NCI-H146 treated with DMSO at 0.1 percent for 48 hours (cell line): ENCODE results near the gene PLEKHA5.

Source experiments
- DNase-seq: peaks from one replicate; lab custom pipeline; 2025; ENCODE audit not compliant: unreplicated experiment; lab: John Stamatoyannopoulos, UW

PLEKHA5 gene

DNA sequence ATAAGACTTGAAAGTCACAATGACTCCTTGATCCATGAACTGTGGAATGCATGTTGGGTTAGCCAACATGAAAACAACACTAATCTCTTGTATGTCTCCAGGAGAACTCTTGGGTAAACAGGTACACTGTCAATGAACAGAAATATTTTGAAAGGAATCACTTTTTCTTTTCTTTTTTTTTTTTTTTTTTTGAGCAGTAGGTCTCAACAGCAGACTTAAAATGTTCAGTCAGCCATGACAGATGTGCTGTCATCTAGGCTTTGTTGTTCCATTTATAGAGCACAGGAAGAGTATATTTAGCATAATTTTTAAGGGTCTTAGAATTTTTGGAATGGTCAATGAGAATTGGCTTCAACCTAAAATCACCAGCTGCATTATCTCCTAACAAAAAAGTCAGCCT is 2.3 kb upstream of the PLEKHA5 start:
- no peak for DNase-seq

GRCh38 chr12:19128485-19128884 is 1.0 kb upstream of the PLEKHA5 start:
- no peak for DNase-seq

DNA sequence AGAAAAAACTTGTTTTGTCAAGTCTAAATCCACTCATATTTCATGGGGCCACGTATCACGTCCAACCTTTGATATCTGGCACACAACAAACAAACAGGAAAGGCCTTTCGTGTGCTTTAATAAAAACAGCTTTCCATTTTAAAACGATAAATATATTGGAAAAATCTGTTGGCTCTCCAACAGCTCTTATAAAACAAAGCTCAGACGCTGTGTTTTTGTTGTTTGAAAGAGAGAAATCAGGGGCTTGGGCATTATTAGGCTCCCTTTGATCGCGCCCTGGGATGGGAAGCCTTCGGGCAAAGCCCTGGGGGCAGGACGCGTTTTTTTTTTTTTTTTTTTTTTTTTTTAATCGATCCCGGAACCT is 429 bp upstream of the PLEKHA5 start:
- peak; percentile 81 for DNase-seq

GRCh38 chr12:19130224-19131024 is 891 bp downstream of the PLEKHA5 start:
- peak; percentile 55 for DNase-seq

- DNase-seq, result peak; percentile 55
Measured at GRCh38 chr12:19131025-19131444, 1.5 kb downstream of the PLEKHA5 start.

GRCh38 chr12:19138551-19138950 is 9.0 kb downstream of the PLEKHA5 start:
- DNase-seq, result no peak

GRCh38 chr12:19138956-19139355 is 9.4 kb downstream of the PLEKHA5 start:
- DNase-seq, result no peak

- peak; percentile 47 for DNase-seq
Measured at GRCh38 chr12:19139615-19140194, 10.2 kb downstream of the PLEKHA5 start.

DNA sequence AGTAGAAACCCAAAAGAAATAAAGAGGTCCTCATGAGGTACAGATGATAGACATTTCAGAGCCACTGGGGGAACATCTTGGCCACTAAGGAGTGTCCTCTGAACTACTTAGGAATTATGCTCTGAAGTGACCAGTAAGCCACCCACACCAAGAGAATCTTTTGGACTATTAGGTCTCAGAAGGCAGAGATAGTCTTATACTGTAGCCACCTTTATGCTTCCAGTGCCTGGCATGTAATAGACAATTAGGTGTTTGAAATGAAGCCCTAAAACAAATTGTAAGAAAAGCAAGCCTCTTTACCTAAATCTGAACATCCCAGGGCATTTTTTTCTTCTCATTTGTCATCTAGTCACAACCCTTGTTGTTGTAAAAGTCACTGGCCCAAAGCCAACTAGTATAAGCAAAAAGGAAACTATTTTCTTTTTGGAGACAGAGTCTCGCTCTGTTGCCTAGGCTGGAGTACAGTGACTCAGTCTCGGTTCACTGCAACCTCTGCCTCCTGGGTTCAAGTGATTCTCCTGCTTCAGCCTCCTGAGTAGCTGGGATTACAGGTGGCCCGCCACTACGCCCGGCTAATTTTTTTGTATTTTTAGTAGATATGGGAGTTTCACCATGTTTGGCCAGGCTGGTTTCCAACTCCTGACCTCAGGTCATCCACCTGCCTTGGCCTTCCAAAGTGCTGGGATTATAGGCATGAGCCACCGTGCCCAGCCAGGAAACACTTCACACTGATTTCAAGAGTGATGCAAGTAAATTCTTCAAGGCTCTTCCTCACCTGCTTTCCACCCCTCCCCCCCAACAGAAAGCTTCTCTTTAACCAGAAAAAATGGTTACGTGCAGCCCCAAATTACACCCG is 11.1 kb downstream of the PLEKHA5 start:
- no peak for DNase-seq

DNA sequence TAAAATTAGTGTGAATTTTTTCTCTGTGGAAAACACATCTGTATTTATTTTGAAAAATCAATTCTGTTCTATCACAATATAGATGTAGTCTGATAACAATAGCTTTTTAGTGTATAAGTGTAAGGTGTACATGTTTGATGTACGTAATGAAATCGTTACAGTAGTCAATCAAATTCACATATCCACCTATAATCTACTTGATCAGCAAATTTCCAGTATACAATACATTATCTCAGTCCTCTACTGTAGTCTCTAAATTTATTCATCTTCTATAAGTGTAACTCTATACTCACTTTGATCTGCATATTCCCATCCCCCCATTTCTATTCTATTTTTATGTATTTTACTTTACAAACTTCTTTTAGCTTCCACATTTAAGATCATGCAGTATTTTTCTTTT is 13.0 kb downstream of the PLEKHA5 start:
- DNase-seq, result no peak

- DNase-seq, result no peak
Measured at GRCh38 chr12:19144287-19144686, 14.8 kb downstream of the PLEKHA5 start.

- DNase-seq, result no peak
Measured at GRCh38 chr12:19144985-19145384, 15.5 kb downstream of the PLEKHA5 start.

DNA sequence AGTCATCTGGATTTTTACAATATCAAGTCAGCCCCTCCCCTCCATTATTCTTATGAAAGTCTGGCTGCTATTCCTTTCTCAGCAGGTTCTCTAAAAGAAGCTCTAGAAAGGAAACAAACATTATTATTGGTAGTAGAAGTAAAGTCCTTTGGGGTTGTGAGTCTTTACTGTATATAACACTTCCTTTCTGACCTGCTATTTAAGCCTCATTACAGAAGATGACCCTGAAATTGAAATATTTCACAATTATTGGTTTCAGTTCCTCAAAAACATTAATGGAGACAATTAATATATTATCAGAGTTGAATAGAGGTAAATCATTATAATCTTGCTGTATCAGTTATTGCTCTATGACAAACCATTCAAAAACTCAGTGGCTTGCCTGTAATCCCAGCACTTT is 19.3 kb downstream of the PLEKHA5 start:
- no peak for DNase-seq

- DNase-seq, result no peak
Measured at GRCh38 chr12:19150273-19150900, 20.9 kb downstream of the PLEKHA5 start.

DNA sequence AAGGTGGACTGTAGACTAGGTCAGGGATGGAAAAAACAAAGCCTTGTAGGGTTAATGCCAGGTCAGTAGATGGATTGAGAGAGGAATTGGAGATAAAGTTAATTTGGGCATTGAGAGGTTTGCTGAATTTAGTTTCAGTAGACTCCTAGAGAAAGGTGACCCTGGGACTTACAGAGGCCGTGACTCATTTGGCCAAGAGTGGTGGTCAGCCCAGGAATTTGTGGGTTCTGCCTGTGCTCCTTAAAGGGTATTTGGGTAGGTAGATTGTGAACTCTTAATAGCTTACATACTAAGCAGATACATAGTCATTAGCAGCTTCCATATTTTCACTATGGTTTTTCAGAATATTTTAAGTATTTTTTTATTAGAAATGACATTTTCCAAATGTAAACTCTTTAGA is 21.8 kb downstream of the PLEKHA5 start:
- DNase-seq, result no peak

- no peak for DNase-seq
Measured at GRCh38 chr12:19153396-19153795, 23.9 kb downstream of the PLEKHA5 start.

DNA sequence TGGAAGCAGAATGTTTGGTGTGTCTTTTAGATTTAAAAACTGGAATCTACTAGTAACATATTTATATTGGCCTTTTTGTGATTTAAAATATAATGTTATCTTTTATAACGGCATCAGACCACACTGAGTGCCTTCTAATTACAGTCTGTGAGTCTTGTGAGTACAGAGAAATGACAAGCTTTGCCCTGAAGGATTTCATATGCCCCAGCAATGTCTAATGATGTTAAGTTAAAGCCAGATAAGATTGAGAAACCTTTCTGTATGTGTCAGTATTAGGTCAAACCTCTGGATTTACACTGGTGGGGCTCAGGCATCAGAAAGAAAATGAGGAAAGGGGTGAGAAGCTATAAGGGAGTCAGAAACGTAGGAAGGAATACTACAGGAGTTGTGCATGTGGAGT is 25.2 kb downstream of the PLEKHA5 start:
- DNase-seq, result no peak

DNA sequence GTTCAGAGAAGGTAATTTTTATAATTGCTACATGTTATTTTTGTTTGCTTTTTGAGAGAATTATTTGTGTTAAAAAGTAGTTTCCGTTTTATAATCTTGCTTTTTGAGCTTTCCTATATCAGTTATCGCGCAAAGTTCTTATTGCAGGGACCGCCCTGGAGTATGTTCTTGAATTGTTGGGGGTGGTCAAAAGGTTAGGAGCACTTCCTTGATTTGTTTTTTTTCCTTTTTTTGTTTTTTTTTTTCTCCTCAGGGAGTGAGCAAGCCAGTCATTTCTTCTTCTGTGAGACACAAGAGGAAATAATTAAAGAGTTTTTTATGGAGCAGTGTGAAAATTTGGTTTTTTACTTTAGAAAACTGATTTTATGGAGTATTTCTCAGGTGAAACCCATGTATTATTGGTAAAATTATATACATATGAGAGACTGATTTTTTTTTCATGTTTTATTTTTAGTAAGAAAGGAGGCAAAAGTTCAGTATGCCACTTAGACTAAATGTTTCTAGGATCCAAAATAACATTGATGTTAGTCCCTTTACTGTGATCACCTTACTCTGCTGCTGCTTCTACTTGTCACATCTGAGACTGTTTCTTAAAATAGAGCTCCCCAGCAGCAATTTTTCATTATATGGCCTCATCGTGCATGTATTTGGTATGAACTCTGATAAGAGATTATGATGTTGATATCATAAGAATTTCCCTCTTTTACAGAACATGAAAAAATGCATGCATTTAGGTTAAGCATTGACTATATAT is 26.6 kb downstream of the PLEKHA5 start:
- DNase-seq, result no peak

GRCh38 chr12:19158923-19159322 is 29.4 kb downstream of the PLEKHA5 start:
- DNase-seq, result no peak

DNA sequence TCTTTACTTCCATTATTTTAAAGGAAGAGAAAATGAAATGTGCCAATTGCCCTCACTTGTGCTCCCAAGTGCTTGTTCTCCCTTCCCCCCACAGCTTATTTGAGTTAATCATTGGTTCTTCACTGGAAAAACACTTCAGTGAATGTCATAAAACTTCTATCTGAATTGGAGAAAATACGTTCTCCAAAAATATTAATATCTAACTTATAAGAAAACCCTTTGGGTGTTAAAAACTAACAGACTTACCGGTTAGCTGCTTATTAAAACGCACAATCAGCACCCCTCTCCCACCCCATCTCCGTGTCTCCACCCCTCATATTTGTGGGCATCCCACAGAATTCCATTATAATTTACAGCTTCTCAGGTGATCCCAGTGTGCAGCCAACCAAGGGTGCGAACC is 31.7 kb downstream of the PLEKHA5 start:
- DNase-seq, result no peak

DNA sequence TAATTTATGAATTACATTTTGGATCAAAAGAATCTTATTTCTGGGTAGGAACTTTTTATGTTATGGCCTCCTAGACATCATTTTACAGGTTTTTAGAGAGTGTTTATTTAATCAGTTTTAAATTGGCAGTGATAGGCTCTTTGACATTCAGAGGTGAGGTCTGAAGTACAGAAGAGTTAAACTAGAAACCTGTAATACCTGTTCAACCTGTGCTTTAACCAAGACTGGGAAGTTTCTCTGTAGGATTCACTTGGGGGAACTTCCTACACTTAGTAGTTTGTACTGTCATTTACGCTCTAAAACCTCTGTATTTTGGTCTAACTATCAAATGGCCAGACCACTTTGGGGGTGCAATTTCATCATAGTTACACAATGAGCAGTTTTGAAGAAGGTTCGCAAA is 35.9 kb downstream of the PLEKHA5 start:
- DNase-seq, result no peak
